Activated CD4-positive, alpha-beta T cell treated with anti-CD3 and anti-CD28 coated beads for 48 hours (primary cell): ENCODE results near the gene TAL2.
A peak's percentile ranks its signal among the peaks of the same experiment; 100 is the strongest.
"Not testable (repeated sequence)": the region's sequence is repeated elsewhere in the genome, so short reads cannot be mapped to it uniquely, and the experiment has no call there.

Experiments
- DNase-seq: peaks from one replicate; pipeline ENCODE4 v3.0.0-alpha.2; 2020

Gene TAL2

GRCh38 chr9:105676351-105676923 is 14.2 kb downstream of the TAL2 start:
- DNase-seq: no peak

- no peak for DNase-seq
Measured at GRCh38 chr9:105678163-105678562, 15.9 kb downstream of the TAL2 start.

GRCh38 chr9:105678781-105679180 is 16.5 kb downstream of the TAL2 start:
- no peak for DNase-seq

- DNase-seq: no peak
Measured at GRCh38 chr9:105679257-105680022, 17.2 kb downstream of the TAL2 start.

- no peak for DNase-seq
Measured at GRCh38 chr9:105681313-105681712, 19.1 kb downstream of the TAL2 start.

GRCh38 chr9:105681724-105682123 is 19.5 kb downstream of the TAL2 start:
- no peak for DNase-seq

GRCh38 chr9:105683688-105684275 is 21.5 kb downstream of the TAL2 start:
- no peak for DNase-seq

- no peak for DNase-seq
Measured at GRCh38 chr9:105686936-105687335, 24.7 kb downstream of the TAL2 start.

- no peak for DNase-seq
Measured at GRCh38 chr9:105690742-105691141, 28.5 kb downstream of the TAL2 start.

GRCh38 chr9:105693435-105694189 is 31.4 kb downstream of the TAL2 start:
- DNase-seq: no peak

GRCh38 chr9:105694190-105694847 is 32.1 kb downstream of the TAL2 start, which contains the start of gene TMEM38B:
Gene TMEM38B, plus strand, starts transcription at chr9:105694541. Its CDS starts 120 bp downstream, at chr9:105694661.
- DNase-seq: peak; percentile 82

- DNase-seq: peak; percentile 55
Measured at GRCh38 chr9:105694848-105695581, 32.8 kb downstream of the TAL2 start.

- DNase-seq: no peak
Measured at GRCh38 chr9:105696219-105696793, 34.0 kb downstream of the TAL2 start.

GRCh38 chr9:105697871-105698270 is 35.6 kb downstream of the TAL2 start:
- no peak for DNase-seq

- no peak for DNase-seq
Measured at GRCh38 chr9:105698348-105698870, 36.2 kb downstream of the TAL2 start.

GRCh38 chr9:105700668-105701067 is 38.4 kb downstream of the TAL2 start:
- no peak for DNase-seq

GRCh38 chr9:105701145-105701544 is 38.9 kb downstream of the TAL2 start:
- DNase-seq: no peak

- DNase-seq: no peak
Measured at GRCh38 chr9:105702207-105702606, 40.0 kb downstream of the TAL2 start.

- DNase-seq: not testable (repeated sequence)
Measured at GRCh38 chr9:105703638-105704037, 41.4 kb downstream of the TAL2 start.

- no peak for DNase-seq
Measured at GRCh38 chr9:105706156-105706555, 43.9 kb downstream of the TAL2 start.

GRCh38 chr9:105708405-105708804 is 46.1 kb downstream of the TAL2 start:
- DNase-seq: no peak

- DNase-seq: no peak
Measured at GRCh38 chr9:105710638-105711037, 48.4 kb downstream of the TAL2 start.
